ENCODE measurements around the gene LIN7B.
A peak's percentile ranks its signal among the peaks of the same experiment; 100 is the strongest.
"Not testable (repeated sequence)": the region's sequence is repeated elsewhere in the genome, so short reads cannot be mapped to it uniquely, and the experiment has no call there.

Gene LIN7B

DNA sequence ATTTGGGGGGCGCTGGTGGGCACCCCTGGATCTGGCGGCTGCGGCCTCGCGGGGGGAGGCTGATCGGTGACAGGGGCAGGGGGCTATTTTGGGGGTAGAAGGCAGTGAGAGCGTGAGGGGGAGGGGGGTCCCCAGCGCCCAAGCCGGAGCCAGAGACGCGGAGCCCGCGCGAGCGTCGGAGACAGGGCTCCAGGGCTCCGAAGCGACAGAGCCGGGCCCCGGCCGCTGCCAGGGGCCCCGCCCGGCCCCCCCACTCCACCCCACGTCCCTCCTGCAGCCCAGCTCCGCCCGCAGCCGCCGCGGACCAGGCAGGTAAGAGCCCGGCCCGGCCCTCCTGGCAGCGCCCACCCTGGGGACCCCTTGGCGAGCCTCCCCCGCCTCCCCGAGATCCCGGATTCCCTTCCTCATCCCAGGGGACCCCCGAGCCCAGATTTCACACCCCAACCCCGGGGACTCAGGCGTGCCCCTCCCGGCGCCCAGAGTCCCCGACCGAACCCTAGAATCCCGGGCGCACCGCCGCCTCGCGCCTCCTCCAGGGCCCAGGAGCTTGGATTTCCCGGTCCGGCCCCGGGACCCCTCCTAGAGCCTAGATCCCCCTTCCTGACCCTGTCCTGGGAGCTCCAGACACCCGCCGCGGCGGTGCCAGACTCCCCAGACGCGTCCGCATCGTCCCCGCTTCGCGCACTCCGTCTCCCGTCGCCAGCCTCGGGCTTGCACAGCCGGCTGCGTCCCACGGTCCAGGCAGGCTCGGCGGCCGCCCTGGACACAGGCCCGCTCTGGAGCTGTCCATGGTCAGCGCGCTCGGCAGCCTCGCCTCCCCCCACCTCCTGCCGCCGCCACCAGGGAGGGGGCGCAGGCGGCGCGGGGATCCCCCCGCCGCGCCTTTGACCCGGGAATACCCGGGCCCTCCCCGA lies 5.5 kb downstream of the LIN7B start, which contains the start of gene PPFIA3:
TSS of gene PPFIA3 (plus strand) at position 134 of the 914 bp plus-strand sequence. CDS start 8,330 bp downstream, outside the sequence.
- no peak for DNase-seq

DNA sequence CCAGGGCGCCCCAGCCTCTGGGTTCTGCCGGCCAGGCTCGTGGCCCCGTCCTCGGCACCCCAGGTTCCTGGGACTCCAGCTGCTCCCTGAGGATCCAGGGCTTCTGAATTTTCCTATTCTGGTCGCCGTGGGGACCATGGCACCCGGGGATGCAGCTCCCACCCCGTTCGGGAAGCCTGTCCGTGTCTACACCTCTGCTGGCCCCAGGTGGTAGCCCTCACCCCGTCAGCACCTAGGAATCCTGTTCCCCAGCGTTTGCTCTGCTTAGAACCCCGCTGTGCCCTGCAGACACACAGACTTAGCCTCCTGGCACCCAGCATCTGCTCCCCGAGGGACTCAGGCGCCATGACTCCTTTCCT lies 6.1 kb downstream of the LIN7B start:
- no peak for DNase-seq

DNA sequence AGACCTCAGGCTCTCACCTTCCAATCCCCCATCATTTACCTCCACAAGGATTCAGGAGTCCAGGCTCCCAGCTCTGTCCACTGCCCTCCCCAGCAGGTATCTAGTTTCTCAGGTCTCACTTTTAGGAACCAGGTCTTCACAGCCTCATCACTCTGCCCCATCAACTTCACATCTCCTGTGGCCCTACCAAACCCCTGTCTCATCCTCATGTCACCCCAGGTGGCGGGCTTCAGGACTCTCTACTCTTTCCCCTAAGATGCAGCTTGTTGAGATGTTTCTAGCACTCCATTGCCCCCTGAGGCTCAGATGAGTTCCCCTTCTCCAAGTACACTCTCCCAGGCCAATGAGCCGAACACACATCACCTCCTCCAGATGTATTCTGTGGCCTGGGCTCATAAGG lies 6.7 kb downstream of the LIN7B start:
- DNase-seq, result no peak

DNA sequence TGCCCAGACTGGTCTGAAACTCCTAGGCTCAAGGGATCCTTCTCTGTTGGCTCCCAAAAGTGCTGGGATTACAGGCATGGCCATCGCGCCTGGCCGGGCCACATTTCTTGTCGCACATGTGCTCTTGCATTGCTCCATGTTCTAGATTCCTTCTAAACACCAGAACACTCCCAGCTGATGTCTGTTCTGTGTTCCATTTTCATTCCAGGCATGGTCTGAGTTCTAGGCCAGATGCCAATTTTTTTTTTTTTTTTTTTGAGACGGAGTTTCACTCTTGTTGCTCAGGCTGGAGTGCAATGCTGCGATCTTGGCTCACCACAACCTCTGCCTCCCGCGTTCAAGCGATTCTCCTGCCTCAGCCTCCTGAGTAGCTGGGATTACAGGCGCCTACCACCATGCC lies 7.7 kb downstream of the LIN7B start:
- DNase-seq, result not testable (repeated sequence)

DNA sequence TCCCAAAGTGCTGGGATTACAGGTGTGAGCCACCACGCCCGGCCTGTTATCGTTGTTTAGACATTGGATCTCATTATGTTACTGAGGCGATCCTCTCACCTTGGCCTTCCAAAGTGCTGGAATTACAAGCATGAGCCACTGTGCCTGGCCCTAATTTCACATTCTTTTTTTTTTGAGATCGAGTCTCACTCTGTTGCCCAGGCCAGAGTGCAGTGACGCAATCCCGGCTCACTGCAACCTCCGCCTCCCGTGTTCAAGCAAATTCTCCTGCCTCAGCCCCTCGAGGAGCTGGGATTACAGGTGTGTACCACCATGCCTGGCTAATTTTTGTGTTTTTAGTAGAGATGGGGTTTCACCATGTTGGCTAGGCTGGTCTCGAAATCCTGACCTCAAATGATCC lies 9.1 kb downstream of the LIN7B start:
- DNase-seq, result not testable (repeated sequence)

DNA sequence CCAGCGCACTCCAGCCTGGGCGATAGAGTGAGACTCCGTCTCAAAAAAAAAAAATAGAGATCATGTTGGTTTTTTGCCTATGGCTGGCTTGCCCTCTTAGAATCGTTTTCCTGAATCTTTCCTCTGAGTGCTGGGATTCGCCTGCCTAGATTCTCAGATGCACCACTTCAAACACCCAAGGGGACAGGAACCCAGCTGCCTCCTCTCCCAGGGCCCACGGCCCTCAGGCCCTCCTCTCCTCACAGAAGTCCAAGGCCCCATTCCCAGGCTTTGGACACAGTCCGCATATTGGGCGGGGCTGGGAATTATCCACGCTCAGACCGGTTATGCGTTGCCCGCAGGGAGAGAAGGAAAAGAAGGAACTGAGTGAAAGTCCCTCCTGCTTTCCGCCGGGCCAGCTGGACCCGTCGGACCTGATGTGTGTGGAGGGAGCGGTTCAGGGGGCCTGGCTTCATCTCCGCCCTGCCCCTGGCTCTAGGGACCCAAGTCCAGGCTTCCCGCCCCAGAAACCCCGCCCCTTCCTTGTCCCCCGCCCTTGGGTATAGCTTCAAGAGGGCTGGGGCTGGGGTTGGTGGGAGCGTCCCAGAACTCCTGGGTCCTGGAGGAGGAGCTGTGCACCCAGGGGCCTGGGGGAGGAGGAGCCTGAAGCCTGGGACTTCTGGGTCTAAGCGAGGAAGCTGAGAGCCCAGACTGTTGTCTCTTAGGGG lies 11.0 kb downstream of the LIN7B start:
- no peak for DNase-seq

DNA sequence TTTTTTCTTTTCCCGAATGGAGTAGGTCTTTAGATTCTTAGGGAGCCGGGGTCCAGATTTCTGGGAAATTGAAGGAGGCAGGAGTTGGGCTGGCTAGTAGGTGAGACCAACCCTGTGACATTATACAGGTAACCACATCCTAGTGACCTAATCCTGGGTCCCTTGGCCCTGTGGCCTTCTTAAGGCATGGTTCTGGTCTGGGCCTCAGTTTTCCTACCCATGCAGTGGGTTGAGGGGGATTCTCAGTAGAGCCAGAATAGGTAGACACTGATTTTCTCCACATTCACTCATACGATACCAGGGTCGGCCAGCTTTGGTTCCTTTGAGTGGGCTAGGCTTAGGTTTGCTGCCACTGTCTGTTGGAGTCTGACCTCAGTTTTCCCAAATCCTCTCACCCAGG lies 12.4 kb downstream of the LIN7B start:
- no peak for DNase-seq

DNA sequence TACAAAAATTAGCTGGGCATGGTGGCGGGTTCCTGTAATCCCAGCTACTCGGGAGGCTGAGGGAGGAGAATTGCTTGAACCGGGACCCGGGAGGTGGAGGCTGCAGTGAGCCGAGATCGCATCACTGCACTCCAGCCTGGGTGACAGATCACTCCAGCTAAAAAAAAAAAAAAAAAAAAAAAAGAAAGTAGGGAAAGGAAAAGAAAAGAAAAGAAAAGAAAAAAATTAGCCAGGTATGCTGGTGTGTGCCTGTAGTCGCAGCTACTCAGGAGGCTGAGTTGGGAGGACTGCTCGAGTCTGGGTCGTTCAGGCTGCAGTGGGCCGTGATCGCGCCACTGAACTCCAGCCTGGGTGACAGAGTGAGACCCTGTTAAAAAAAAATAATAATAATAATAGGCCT lies 13.1 kb downstream of the LIN7B start:
- not testable (repeated sequence) for DNase-seq

DNA sequence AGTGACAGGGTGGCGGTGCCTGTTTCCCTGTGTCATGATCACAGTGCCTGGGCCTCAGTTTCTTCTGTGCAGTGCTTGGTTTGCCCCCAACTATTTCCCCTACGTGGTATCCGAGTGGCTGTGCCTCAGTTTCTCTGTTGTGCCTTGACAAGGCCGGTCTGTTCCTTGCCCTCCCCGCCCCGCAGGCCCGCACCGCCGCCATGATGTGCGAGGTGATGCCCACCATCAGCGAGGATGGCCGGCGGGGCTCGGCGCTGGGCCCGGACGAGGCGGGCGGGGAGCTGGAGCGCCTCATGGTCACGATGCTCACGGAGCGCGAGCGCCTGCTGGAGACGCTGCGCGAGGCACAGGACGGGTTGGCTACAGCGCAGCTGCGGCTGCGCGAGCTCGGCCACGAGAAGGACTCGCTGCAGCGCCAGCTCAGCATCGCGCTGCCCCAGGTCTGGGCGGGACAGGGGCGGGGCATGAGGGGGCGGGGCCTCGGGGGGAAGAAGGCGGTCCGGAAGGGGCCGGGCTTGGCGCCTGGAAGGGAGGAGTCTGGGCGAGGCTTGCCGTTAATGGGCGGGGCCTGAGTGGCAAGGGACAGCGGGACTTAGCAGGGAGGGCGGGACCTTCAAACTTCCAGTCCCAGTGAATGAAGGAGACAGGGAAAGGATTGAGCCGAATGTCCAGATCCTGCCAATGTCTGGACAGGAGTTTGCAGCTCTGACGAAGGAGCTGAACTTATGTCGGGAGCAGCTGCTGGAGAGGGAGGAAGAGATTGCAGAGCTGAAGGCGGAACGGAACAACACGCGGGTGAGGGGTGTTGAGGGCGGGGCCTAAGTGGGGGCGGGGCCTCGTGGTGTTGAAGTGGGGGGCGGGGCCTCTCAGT lies 13.7 kb downstream of the LIN7B start:
- DNase-seq, result peak; percentile 89

DNA sequence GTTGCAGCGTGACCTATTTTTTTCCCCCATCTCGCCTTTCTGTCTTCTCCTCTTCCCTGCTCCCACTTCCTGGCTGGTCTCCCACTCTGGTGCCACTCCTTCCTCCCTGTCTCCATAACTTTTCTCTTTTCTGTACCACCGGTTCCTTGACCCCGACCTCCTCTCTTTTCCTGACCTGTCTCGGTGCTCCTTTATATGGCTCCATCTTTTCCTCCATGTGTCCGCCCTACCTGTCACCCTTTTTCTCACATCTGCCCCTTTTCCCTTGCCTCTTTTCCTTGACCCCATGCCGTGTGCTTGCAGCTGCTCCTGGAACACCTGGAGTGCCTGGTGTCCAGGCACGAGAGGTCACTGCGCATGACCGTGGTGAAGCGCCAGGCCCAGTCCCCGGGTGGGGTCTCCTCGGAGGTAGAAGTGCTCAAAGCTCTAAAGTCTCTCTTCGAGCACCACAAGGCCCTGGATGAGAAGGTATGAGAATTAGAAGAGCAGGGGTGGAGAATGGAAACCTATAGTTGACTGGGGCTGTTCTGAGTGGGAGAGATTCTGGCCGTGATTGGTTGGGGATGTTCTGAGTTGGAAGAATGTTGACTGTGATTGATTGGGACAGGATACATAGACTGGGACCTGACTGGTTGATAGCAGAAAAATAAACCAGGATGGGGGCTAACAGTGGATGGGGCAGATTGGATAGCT lies 14.5 kb downstream of the LIN7B start:
- DNase-seq, result no peak

DNA sequence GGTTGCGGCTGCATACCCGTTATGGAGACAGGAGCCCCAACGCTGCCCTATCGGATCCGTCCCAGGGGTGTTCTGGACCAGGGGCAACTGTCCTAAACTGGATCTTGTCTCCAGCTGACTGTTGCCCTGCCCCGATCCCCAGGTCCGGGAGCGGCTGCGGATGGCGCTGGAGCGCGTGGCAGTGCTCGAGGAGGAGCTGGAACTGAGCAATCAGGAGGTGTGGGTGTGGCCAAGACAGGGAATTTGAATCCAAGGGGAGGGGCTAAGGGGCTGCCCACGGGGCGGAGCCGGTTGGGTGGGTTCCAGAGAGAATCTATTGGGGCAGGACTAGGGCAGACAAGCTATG lies 15.0 kb downstream of the LIN7B start:
- no peak for DNase-seq

DNA sequence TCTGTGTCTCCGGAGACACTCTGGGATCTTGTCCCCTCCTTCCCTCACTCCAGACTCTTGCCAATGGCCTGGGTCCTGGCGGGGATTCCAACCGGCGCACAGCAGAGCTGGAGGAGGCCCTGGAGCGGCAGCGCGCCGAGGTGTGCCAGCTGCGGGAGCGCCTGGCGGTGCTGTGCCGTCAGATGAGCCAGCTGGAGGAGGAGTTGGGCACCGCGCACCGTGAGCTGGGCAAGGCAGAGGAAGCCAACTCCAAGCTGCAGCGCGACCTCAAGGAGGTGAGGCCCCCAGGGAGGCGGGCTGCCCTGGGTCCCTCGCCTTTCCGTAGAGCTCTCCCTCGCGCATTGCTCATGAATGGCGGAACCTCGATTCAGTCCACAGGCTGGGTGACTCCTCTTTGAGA lies 16.2 kb downstream of the LIN7B start:
- no peak for DNase-seq

DNA sequence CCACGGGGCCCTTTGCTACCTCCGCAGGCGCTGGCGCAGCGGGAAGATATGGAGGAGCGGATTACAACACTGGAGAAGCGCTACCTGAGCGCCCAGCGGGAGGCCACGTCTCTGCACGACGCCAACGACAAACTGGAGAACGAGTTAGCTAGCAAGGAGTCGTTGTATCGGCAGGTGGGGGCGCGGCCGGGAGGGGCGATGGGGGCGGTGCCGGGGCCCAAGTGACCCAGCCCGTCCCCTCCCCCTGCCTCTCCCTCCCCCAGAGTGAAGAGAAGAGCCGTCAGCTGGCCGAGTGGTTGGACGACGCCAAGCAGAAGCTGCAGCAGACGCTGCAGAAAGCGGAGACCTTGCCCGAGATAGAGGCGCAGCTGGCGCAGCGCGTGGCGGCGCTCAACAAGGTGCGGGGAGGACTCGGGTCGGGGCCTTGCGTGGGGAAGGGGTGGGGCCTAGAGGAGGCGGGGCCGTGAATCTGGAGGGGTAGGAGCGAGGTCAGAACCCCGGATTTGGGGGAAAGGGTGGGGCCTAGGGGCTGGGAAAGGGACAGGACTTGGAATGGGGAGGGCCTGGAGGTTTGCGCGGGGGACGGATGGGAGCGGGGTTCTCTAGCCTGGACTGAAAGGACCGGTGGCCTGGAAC lies 18.9 kb downstream of the LIN7B start:
- DNase-seq, result no peak

DNA sequence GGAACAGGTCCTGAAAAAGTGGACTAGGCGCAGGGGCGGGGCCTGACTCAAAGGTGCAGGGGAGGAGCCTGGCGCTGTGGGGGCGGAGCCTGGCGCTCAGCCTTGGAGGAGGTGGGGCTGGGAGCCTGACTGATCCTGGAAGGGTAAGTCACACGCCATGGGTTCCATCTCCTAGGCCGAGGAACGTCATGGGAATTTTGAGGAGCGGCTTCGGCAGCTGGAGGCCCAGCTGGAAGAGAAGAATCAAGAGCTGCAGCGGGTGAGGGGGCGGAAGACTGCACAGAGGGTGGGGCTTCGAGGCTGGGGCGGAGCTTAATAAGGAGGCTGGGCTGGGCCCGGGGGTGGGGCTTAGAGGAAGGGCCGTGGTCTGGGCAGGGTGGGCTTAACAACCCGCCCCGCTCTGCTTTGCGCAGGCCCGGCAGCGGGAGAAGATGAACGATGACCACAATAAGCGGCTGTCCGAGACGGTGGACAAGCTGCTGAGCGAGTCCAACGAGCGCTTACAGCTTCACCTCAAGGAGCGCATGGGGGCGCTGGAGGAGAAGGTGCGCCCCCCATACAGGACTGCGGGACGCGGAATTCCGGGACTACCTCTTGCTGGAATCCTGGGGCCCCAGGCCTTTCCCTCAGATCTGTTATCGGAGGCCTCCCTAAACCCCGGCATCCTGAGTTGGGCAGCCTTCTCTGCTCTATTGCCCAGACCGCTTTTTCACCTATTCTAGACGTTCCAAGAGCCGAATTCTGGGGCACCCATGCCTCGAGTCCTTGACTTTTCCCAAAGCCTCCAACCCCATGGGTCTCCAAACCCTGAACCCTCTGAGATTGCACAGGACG lies 19.7 kb downstream of the LIN7B start:
- no peak for DNase-seq

DNA sequence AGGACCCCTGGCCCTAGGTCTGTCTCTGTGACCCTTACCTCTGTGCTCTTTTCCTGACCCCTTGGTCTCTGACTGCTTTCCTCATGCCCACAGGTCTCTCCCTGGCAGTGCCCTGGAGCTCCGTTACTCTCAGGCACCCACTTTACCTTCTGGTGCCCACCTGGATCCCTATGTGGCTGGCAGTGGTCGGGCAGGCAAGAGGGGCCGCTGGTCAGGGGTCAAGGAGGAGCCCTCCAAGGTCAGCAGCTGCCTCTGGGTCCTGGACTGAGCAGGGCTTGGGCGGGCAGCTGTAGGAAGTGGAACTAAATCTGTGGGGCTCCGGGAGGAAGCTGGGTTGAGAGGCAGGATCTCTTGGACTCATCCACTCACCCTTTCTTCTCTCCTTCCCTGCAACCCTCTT lies 21.5 kb downstream of the LIN7B start:
- no peak for DNase-seq

DNA sequence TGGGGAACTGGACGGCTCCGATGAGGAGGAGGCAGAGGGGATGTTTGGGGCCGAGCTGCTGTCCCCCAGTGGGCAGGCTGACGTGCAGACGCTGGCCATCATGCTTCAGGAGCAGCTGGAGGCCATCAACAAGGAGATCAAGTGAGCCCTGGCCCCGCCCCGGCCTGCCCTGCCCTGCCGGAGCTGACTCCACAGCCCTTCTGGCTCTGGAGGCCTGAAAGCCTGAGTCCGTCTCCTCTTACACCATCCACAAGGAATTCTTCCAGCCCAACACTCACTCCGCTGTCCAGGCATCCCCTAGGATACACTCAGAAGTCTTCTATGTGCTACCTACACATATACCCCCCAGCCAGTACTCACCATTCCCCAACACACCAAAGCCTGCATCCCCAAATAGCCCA lies 22.6 kb downstream of the LIN7B start:
- no peak for DNase-seq

DNA sequence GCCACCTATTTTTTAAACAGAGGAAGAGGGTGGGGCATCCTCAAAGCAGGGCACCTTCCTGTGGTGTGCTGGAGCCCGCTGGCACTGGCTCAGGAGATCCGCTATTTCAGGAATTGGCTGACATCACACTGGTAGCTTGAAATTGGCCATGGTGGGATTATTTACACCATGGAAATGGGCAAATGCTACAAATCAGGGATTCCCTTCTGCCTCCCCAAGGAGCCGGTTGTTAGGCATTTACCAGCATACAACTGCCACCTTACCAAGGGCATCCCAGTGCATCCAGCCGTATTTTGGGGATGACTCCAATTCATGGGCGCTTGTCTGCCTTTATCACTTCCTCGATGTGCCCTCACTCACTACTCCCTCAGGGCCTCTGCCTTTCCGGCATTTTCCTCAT lies 26.8 kb downstream of the LIN7B start:
- DNase-seq, result no peak

DNA sequence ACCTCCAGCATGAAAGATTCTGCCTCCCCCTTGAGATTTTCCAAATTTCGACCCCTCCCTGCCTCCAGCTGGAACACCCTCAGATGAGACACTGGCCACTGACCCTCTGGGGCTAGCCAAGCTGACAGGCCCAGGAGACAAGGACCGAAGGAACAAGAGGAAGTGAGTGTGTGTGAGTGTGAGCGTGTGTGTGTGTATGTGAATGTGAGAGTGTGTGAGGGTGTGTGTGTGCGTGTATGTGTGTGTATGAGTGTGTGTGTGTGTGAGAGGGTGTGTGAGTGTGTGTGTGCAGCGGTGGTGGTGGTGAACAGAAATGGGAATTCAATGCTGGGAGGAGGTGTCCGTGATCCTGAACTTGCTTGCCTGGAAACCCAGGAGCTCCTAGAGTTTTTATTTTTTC lies 27.2 kb downstream of the LIN7B start:
- DNase-seq, result no peak

DNA sequence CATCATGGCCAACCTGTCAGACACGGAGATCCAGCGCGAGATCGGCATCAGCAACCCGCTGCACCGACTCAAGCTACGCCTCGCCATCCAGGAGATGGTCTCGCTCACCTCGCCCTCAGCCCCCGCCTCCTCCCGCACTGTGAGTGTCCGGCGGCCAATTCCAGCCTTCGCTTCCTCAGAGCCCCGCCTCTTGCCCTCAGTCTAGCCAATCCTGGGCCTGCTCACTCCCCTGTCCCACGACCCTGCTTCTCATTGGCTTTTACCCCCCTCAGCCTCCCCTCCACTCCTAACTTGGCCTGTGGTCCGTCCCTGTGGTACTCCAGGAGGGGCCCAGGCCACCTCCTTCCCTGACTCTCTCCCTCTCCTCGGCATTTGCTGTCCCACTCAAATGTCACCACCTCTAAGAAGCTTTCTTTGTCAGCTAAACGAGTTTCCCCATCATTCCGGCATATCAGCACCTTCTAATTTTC lies 28.7 kb downstream of the LIN7B start:
- DNase-seq, result no peak

DNA sequence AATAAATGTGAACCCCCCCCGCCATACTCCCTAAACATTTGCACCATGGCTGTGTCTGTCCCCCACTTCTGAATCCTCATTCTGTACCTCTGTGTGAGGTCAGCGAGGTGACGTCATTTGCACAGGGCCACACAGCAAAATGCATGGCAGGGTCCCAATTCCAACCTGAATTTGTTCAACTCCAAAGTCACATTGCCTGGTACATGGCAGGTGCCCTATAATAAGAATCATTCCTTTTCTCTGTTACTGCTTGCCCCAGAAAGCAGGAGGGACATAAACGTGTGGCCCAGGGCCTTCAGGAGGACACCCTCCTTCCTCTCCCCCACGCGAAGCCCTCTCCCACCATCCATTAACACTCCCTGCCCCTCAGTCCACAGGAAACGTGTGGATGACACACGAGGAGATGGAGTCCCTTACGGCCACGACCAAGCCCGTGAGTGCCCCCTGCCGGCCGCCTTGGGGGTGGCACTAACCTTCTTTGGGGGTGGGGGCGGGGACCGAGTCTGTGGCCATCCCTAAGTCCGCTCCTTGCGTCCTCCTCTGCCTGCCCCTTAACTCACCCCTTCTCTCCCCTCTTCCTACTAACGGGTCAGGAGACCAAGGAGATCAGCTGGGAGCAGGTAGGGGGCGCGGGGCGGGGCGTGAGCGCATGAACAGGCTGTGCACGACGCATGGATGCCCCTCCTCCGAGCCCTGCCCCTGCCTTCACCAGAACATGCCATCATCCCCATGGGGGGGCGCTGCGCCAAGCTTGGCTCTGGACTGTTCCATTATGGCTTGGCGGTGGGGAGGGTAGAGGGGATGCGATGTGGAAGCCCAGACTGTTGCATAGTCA lies 31.6 kb downstream of the LIN7B start:
- DNase-seq, result peak; percentile 61
